NCI-H2196 treated with DMSO at 0.1 percent for 48 hours (cell line): ENCODE data around the gene CTSA.

Experiments used
- DNase-seq: peaks from one replicate; lab custom pipeline; 2025; ENCODE audit not compliant: unreplicated experiment; lab: John Stamatoyannopoulos, UW

CTSA gene

DNA sequence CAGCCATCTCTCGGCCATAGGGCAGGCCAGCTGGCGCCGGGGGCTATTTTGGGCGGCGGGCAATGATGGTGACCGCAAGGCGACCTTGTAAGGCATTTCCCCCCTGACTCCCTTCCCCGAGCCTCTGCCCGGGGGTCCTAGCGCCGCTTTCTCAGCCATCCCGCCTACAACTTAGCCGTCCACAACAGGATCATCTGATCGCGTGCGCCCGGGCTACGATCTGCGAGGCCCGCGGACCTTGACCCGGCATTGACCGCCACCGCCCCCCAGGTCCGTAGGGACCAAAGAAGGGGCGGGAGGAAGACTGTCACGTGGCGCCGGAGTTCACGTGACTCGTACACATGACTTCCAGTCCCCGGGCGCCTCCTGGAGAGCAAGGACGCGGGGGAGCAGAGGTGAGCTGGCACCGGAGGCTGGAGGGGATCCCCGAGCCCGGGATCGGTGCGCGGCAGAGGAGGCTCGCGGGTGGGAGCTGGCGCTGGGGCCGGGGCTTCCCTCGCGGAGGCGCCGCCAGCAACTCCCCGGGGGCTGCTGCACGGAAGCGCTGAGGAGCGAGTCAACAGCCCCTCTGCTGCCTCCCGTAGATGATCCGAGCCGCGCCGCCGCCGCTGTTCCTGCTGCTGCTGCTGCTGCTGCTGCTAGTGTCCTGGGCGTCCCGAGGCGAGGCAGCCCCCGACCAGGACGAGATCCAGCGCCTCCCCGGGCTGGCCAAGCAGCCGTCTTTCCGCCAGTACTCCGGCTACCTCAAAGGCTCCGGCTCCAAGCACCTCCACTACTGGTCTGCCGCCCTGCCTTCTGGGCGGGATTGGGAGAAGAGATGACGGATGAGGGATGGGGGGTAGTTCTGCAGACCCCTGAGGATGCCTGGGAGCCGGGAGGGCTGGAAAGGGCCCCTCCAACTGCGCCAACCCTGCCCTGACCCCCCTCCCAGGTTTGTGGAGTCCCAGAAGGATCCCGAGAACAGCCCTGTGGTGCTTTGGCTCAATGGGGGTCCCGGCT is at the start of gene CTSA, which contains the start of gene NEURL2:
TSS of gene CTSA (plus strand) at position 351 of the 999 bp plus-strand sequence. CDS start at position 585, 234 bp downstream.
TSS of gene NEURL2 (minus strand) at position 224 of the 999 bp plus-strand sequence. CDS start at position 7, 217 bp downstream.
- peak; percentile 48 for DNase-seq

GRCh38 chr20:45841407-45842129 is 49.6 kb upstream of the CTSA start:
- no peak for DNase-seq

DNA sequence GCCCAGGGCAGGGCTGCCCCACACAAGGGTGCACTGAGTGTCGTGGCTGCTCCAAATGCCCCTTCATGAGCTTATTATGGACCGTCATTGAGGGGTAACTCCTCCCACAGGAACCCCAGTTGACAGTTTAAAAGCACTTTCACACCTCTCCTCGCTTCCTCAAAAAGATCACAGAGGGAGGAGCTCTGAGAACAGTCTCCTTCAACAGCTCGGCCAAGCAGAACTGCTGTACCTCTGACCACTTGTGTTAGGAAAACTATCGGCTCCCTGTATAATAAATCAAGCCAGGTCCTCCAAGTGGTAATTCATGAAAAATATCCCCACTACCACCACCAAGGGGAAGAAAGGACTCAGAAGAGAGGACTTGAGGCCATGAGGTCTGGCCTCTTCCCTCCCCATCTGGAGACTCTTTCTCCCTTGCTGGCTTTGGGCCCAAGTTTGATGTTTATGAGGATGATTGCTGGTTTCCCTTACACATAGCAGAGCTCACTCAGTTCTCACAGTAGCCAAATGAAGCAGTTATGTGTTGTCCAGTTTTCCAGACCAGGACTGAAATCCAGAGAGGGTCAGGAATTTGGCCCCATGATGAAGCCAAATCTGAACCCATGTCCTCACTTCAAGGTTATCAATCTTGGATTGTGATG is 48.8 kb upstream of the CTSA start:
- no peak for DNase-seq

- DNase-seq: no peak
These were observed 47.6 kb upstream of the CTSA start for GRCh38 chr20:45843506-45843905.

GRCh38 chr20:45845452-45845851 is 45.7 kb upstream of the CTSA start:
- DNase-seq: no peak

- DNase-seq: no peak
These were observed 42.7 kb upstream of the CTSA start for GRCh38 chr20:45848421-45848820.

DNA sequence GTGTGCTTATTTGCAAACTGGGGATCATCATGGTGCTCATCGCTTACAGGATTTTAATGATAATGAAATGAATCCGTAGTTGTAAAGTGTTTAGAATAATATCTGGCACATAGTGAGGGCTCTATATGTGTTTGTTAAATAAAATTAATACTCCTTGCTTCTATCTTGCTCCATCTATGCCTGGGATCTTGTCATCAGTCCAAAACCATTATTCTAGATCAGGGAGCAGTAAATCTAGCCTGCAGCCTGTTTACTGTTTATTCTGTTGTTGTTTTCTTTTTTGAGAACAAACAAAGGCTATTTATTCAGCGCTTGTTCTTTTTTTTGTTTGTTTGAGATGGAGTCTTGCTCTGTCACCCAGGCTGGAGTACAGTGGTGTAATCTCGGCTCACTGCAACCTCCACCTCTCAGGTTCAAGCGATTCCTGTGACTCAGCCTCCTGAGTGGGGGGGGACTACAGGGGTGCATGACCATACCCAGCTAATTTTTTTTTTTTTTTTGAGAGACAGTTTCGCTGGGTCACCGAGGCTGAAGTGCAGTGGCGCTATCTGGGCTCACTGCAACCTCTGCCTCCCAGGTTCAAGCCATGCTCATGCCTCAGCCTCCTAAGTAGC is 42.1 kb upstream of the CTSA start:
- DNase-seq: no peak

- no peak for DNase-seq
These were observed 40.9 kb upstream of the CTSA start for GRCh38 chr20:45850238-45850637.

DNA sequence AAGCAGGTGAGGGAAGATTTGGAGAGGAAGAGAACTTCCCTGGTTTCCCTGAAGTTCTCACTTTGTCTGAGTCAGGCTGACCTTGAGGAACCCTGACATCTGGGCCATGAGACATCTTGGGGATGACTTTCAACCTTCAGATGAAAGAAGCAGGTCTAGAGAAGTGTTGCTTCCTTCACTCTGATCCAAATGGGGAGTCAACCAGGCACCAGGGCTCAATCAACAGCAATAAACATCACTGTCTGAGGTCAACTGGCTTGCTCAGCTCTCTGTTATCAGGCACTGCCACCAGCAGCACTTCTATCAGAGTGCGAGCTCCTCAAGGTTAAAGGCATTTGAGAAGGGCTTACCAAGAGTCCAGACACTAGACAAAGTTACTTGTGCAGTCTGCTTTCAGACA is 40.2 kb upstream of the CTSA start:
- no peak for DNase-seq

DNA sequence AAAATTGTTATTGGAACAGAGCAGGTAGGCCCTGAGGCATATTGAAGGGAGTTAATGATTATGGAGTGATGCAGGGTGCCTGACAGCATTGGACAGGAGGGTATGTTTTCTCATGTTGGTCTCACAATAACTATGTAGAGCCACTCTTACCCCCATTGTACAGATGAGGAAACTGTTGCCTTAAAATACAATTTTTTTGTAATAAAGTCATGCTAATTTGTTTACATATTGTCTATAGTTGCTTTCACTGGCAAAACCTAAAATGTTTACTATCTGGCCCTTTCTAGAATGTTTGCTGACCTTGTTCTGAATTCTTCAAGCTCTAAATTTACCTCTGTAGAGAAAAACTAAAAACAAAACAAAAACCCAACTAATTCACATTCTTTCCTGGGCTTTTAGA is 39.6 kb upstream of the CTSA start:
- DNase-seq: no peak

GRCh38 chr20:45852326-45852725 is 38.8 kb upstream of the CTSA start:
- no peak for DNase-seq

DNA sequence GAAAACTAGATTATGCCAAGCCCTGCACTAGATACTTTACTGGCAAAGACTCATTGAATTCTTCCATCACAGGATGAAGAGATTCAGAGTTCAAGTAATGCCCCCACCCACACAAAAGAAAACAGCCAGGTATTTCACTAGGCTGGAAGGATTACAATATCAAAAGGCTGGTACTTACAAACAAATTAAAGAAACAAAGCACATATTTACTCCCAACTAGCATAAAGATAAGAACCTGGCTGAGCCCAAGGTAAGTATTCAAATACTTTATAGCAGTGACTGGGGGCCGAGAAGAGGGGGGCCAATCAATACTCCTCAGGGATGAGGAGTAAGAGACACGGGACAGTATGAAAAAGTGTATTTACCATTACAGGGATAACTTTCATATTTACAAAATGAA is 37.7 kb upstream of the CTSA start:
- DNase-seq: no peak

- peak; percentile 95 for DNase-seq
These were observed 33.8 kb upstream of the CTSA start, which contains the start of the genes ACOT8 and ZSWIM3 for GRCh38 chr20:45857114-45857881. Gene ACOT8 (minus strand): TSS chr20:45857392. CDS start chr20:45857315, 77 bp downstream. Gene ZSWIM3 (plus strand): TSS chr20:45857614. CDS start chr20:45857826, 212 bp downstream.

GRCh38 chr20:45857882-45858216 is 33.3 kb upstream of the CTSA start:
- DNase-seq: no peak

DNA sequence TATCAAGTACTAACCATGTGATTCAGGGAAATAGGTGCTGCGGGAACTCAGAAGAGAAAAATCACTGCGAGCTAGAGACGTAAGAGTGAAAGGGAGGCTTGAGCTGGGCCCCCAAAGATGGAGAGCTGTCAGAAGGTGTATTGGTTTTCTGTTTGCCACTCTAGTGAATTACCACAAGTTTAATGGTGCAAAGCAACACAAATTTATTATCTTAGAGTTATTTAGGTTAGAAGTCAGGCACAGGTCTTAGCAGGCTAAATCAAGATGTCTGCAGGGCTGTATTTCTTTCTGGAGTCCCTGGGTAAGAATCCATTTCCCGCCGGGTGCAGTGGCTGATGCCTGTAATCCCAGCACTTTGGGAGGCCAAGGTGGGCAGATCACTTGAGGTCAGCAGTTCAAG is 31.2 kb upstream of the CTSA start:
- DNase-seq: no peak

DNA sequence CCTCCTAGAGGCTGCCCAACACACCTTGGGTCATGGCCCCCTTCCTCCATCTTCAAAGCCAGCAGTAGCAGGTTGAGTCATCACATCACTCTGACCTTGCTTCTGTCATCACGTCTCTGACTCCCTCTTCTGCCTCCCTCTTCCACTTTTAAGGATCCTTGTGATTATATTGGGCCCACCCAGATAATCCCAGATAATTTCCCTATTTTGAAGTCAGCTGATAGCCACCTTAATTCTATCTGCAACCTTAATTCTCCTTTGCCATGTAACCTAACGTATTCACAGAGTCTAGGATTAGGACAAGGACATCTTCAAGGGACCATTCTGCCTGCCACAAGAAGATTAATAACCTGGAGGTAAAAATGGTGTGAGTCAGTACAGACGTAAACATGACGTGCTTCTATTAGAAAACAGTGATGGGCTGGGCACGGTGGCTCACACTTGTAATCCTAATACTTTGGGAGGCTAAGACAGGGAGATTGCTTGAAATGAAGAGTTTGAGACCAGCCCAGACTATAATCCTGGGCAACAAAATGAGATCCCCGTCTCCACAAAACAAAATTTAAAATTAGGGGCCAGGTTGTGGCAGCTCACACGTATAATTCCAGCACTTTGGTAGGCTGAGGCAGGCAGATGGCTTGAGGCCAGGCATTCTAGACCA is 30.4 kb upstream of the CTSA start:
- no peak for DNase-seq

DNA sequence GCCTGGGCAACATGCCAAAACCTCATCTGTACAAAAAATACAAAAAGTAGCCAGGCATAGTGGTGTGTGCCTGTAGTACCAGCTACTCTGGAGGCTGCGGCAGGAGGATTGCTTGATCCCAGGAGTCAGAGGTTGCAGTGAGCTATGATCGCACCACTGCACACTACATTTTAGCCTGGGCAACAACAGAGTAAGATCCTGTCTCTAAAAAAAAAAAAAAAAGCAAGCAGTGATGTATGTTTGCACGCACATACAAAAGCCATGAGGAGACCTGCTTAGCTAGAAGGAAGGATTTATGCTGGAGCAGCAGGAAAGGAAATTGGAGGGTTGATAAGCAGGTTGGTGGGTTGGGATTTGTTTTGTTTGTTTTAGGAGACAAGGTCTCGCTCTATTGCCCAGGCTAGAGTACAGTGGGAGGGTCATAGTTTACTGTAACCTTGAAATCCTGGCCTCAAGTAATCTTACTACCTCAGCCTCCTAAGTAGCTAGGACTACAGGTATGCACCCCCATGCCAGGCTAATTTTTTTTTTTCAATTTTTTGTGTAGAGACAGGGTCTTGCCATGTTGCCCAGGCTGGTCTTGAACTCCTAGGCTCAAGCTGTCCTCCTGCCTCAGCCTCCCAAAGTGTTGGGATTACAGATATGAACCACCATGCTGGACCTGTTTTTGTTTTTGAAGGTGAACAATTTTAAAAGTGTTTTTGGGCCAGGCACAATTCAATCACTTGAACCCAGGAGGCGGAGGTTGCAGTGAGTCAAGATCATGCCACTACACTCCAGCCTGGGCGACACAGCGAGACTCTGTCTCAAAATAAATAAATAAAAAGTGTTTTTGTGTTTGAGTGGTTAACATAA is 29.7 kb upstream of the CTSA start:
- no peak for DNase-seq

DNA sequence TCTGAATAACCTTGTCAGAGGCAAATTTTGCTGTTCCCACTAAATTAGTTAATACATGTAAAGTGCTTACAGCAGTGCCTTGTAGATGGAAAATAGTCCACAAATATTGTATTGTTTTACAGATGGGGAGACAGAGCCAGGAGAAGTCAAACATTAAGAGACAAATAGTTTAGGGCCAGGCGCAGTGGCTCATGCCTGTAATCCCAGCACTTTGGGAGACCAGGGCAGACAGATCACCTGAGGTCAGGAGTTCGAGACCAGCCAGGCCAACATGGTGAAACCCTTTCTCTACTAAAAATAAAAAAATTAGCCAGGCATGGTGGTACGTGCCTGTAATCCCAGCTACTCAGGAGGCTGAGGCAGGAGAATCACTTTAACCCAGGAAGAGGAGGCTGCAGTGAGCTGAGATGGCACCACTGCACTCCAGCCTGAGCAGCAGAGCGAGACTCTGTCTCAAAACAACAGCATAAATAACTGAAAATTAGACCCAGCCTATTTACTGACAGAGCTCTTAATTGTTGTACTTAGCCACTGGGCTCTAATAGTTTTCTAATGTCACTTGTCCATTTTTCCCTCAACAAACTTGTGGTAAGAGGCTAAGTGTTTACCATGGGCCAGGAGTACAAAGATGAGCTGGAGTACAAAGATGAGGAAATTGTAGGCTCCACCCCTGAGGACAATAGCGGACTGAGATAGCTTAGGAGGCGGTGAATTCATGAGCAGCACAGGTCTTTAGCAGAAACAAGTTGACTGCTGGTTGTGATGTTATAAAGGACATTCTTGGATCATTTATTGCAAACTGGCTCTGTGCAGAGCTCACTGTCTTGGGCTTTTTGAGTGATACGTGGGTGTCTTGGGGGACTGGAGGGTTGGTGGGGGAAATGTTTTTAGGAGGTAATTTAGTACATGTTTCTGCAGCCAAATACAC is 27.3 kb upstream of the CTSA start:
- no peak for DNase-seq
